NCI-H2196 (cell line): ENCODE results near the gene NSMF.
"Not testable (repeated sequence)": the region's sequence is repeated elsewhere in the genome, so short reads cannot be mapped to it uniquely, and the experiment has no call there.

ENCODE experiments used
- DNase-seq: peaks from one replicate; lab custom pipeline; 2025; ENCODE audit not compliant: unreplicated experiment; lab: John Stamatoyannopoulos, UW

The NSMF gene

DNA sequence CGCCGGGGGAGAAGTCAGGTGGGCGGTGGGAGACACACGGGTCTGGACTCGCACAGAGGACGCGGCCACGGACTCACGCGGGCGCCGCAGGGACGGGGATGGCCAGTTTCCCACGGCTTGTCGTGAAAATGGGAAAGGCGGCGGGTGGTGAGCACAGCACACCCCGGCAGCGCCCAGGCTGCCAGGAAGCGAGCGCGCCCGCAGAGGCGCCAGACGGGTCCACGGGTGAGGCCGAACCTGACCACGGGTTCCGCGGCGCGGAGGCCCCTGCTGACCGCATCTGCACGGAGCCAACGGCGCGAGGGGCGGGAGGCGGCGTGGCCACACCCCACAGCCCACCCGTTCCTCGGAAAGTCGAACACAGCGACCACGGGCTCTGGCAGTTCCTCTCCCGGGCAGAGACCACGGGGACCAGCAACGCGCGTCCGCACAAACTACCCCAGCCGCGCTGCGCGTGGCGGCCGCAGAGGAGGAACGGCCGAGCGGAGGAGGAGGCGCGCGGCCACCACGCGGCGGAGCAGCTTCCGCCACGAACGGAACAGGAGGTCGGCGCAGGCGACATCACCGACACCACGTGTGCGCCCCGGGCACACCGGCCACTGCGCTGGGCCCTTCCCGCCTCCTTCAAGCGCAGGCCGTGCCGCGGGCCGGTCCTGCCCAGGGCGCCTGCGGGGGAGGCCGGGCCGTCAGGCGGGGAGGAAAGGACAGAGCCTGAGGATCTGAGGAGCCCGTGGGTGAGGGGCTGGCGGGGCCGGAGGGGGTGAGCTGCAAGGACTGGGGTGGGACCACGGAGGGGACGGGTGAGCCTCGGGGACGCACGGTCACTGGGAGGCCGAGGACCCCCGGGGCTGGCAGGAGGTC lies 41.7 kb downstream of the NSMF start:
- DNase-seq, result no peak

DNA sequence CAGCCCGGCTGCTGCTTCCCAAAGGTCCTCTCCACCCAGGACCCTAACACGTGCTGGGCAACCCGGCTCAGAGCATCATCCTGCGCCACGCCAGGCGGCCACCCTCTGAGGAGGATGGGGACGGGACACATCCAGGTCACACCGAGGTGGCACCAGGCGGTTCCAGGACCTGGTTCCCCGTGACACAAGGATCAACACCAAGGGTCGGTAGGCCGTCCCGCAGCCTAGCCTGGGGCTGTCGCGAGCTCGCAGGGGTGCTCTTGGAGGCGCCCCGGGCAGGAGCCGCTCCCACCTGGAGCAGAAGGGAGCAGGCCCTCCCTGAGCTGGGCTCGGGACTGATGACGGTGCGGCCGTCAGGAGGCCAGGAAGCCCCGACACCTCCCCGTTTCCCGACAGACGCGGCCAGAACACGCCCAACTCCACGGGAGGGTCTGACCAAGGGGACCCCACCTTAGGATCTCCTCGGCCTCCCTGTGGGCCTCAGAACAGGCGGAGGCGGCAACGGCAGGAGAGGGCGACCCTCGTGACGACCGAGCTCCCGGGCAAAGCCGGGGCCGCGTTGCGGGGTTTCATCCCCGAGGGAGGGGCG lies 42.5 kb downstream of the NSMF start:
- DNase-seq, result no peak

DNA sequence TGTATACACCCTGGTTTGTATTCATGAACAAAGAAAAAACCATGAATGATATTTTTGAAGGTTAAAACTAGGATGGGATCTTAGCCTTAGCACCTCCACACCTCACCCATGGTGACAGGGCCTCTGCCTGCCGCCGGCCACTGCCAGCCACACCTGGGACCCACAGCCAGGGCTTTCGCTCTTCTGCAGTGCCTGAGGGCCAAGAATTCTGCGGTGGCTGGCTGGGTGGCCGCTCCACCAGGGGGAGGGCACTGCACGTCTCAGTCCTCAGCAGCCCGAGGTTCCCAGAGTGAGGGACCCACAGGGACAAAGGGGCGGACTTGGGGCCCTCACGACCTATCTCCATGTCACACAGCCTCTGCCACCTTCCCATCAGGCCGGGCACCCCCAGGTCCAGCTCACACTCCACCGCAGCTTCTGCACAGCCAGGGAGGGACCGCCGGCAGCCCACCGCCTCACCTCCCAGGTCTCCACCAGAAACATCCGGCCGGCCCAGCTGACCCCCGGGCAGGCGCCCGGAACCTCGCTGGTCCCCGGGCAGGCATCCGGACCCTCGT lies 43.0 kb downstream of the NSMF start:
- no peak for DNase-seq

DNA sequence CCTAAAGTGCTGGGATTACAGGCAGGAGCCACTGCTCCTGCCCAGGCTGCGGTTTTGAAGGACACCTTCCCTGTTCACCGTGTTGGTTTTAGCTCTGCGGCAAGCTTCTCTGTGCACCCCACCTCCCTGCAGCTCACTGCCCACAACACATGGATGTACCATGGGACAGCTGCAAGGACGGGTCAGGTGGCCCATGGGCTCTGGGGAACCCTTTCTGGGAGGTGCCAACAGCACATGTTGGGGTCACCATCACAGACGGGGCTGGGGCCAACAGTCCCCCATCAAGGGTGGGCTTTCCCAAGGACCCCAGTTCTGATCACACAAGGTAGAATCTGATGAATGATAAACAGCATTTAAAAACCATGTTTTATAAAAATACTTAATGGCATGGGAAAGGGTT lies 43.7 kb downstream of the NSMF start:
- DNase-seq, result no peak

DNA sequence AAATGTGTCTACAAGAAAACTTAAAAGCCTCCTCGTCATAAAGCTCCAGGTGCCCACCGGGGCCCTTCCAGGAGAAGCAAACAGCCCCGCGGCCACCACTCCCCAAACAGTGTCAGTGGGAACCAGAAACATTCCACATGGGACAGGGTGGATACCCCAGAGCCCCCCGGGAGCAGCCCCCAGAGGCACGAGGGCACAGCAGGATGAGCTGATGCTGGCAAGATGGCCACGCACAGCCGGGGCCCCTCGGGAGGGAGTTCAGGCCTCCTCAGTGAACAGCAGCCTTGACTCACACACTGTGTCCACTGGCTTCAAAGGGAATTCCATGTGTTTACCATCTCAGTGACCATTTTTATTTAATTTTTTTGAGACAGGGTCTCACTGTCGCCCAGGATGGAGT lies 46.7 kb downstream of the NSMF start:
- DNase-seq, result no peak

DNA sequence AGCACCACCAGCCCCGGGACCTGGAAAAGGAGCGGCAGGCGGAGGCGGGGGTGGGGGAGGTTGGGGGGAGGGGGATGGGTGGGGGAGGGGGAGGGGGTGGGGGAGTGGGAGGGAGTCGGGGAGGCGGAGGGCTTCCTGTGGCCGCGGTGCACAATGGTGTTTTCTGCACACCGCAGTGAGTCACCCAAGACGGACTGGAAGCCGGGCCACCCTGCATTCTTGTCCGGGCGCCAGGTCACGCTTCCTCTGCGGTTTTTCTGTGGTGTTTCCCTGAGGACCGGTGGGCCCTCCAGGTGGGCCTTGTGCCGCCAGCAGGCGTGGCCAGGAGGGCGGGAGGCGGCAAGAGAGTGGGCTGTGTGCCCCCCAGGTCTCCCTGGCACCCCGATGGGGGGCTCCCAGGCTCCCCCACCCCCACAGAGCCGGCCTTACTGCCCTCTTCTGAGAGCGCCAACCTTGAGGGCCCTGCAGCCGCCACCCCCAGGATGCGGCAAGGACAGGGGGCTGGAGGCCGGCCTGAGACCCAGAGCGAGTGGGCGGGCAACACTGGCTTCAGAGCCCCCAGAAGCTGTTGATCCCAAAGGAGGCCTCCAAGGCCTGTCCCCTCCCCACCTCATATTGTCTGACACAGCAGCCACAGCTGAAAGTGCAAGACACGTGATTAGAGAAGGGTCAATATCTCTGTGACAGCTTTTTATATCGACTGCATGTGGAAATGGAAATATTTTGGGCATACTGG lies 47.3 kb downstream of the NSMF start:
- DNase-seq, result no peak

DNA sequence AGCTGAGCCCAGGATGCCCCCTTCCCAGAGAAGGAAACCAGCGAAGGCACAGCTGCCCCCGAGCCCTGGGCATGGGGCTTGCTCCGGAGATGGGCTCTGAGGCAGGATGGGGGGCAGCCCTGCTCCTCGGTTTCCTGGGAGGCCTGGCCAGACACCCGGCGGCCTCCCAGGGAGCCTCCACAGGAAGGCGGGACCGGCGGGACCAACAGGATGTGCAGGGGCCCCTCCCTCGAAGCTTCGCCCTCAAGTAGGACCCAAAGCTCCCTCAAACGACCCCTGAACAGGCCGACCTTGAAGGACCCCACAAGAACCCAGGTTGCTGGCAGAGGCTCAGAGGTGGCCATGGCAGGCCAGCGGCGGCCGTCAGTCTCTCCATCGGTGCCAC lies 47.9 kb downstream of the NSMF start:
- DNase-seq, result no peak

DNA sequence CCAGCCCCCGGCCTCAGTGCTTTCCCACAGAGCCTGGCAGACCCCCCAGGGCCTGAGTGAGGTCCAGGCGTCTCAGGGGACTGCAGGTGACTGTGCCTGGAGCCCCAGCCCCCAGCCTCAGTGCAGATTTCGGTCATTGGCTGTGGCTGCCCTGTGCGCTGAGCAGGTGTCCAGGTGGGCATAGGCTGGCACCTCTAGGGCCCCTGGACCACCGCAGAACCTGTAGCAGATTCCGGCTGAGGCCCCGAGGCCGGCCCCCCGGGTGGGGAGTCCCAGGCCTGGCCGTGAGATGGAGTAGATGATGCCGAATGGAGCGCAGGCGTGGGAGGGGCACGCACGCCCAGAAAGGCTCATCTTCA lies 48.3 kb downstream of the NSMF start:
- DNase-seq, result no peak

DNA sequence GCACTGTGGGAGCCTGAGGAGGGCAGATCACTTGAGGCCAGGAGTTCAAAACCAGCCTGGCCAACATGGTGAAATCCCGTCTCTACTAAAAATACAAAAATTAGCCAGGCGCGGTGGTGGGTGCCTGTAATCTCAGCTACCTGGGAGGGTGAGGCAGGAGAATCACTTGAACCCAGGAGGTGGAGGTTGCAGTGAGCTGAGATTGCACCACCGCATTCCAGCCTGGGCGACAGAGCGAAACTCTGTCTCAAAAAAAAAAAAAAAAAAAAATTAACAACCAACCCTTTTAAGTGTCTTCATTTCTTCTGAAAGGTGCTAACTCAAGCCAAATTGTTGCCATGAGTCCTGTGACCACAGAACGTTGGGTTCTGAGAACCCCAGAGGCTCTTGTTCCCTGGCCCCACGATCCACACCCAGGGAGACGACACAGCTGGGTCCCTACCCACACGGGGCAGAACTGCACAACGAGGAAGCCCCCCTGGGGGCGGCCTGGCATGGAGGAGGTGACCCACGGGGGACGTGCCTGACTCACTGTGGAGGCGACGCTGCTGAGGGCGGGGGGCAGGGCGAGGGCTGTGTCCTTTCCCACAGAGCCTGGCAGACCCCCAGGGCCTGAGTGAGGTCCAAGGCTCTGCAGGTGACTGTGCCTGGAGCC lies 48.8 kb downstream of the NSMF start:
- not testable (repeated sequence) for DNase-seq

DNA sequence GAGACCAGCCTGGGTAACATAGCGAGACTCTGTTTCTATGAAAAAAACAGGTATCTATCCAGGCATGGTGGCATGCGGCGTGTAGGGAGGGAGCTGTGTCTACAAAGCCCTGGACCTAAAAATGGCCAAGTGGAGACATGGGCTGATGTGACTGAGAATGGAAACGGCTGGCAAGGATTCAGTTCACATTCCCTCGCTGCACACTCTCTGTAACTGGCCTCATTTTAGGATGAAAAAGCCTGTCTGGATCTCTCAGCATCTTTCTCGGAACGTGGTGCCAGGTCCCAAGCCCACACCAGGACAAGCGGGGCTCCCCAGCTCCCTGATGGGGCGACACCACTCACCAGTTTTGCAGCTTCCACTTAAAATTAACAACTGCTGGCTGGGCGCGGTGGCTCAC lies 49.6 kb downstream of the NSMF start:
- DNase-seq, result no peak

DNA sequence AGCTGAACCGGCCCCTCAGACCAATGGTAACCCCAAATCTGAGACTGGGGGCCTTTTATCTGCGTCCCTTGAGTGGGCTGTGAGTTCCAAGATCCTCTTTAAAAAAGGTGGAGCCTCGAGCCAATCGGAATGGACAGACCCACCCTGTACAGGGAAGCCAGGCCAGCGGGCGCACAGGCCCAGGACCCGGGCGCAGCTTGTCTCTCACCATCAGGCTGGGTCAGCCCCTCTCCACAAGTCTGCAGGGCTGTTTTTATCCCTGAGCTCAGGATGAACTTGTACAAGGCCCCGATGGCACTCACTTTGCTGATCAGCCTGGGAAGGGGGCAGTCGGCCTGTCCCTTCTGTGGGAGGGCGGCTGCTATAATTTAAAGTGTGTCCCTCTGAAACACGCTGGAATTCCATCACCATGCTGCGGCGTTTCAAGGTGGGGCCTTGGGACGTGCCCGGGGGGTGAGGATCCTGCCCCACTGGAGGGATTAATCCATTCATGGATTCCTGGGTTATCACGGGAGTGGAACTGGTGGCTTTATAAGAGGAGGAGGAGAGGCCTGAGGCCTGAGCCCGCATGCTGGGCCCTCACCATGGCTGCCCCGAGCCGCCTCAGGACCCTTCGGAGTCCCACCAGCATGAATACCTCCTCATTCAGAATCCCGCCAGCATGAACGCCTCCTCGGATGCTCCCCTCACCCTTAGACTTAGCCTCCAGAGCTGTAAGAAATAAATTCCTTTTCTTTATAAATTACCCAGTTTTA lies 50.3 kb downstream of the NSMF start:
- DNase-seq, result no peak

DNA sequence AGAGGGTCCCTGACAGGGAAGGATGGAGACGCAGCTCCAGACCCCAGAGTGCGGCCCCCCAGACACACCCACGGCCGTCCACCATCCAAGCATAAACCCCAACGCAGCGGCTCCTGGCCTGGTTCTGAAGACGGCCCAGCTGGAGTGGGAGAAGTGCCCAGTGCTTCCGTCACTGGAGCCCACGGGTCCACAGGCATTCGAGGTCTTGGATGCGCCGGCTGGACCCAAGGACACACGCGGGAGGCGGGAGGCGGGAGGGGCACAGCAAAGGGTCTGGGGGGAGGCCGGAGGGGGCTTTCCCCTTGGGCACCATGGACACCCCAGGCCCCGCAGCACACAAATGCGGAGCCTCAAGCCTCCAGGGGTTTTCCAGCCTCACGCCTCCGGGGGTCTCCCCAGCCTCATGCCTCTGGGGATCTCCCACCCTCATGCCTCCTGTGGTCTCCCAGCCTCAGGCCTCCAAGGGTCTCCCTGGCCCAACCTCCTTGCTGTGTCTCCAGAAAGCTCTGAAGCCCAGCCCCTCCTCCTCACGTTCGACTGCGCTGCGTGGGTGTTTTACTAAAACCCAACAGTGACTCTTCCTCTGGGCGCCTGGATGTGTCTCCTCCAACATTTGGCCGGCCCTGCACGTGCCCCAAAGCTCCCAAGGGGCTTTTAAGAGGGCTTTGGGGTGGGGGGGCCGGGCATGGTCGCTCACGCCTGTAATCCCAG lies 51.4 kb downstream of the NSMF start:
- DNase-seq, result no peak

DNA sequence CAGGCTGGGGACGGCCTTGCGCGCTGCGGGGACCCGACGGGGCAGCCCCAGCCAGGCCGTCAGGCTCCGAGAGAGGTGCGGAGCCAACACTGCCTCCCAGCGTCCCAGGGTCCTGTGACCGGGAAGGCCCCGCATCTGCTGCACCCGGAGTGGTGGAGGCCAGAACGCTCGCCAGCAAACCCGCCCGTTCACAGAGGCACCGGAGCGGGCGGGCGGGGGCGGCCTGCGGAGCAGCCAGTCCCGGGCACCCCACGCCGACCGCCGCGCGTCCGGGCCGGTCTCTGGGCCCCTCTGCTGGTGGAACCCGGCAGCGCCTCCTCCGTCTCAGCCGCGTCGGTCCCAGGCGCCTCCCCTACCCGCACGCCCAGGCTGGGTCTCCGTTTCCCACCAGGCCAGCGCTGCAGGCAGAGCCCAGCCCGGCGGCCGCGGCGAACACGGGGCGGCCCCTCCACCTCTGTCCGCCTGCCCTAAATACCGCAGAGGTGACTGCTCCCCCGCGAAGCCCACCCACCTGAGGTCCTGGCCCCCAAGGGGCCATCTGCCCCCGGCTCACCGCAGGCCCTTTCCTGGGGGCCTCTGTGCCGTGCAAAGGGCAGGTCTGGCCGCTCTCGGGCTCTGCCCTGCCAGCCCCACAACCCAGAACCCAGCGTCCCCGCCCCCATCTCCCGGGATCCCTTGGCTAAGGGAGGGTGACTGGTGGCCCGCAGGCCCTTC lies 52.1 kb downstream of the NSMF start:
- DNase-seq, result no peak

DNA sequence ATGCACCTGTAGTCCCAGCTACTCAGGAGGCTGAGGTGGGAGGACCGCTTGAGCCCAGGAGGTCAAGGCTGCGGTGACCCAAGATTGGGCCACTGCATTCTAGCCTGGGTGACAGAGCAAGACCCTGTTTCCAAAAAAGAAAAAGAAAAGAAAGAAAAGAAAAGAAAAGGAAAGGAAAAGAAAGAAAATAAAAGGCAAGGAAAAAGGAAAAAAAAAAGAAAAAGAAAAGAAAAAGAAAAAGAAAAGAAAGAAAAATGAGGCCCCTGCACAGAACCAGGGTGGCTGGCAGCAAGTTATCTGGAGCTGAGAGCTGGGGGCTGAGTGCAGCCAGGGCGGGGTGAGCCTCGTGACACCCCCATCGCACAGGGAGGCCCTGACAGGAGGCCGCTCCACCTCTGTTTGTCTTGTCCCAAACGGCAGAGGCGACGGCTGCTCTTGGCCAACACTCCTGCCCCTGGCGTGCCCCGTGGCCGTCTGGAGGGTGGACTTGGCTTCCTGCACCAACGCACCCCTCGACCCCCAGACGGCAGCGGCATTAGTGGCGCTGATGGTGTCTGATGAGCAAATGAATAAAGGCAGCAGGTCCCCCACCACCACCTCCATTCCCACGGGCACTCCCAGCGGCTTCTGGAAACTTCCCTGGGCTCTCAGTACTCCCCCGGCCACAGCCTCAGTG lies 52.9 kb downstream of the NSMF start:
- no peak for DNase-seq

DNA sequence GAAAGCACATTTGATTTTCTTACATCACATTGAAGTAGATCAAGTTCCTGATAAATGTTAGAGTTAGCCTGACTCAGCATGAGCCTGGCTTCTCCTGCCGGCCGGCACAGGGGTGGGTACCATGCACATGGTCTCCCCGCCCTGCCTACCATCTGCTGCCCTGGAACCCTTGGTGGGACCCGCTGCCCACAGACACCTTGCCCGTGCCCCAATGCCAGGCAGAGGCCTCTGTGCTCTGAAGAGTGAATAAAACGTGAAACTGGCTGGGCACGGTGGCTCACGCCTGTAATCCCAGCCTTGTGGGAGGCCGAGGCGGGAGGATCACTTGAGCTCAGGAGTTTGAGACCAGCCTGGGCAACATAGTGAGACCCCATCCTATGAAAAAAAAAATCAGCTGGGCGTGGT lies 53.5 kb downstream of the NSMF start:
- DNase-seq, result no peak

DNA sequence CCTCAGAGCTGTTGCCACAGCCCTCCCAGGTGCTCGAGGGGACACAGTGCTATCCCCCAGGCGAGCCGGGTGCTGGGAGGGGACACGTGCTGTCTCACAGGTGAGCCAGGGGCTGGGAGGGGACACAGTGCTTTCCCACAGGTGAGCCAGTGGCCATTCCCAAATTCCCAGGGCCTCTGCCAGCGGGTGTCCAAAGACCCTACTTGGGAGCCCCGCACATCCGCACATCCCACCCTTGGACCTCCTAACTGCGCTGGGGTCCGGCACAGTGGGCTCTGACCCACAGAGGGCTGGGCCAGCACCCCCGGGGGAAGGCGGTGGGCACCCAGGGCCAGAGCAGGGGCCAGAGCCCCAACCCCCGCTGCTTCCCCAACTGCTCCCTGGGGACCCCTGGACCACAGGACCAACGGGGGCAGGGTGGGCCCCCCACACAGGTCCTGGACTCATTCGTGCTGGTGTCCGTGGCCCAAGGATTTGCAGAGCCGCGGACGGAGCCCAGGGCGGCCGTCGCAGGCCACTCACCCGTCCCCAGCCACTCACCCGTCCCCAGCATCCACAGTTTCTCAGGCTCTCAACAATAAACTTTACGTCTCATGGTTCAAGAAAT lies 54.1 kb downstream of the NSMF start:
- DNase-seq, result no peak

DNA sequence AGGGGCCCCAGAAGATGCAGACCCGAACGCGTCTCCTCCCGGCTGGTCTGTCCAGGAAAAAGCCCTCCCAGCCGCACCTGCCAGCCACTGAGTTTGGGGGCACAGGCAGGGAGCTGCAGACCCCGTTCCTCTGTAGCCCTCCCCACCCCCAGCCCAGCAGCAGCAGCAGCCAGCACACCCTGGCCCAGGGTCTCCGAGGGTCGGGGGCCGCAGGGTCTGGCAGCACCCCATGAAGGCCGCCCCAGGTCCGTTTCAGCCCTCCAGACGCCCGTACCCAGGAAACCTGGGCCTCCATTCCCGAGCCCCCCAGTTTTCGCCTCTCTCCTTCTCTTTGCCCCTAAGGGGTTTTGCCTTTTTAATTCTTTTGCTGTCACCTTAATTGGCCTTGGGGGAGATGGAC lies 55.9 kb downstream of the NSMF start:
- DNase-seq, result no peak

DNA sequence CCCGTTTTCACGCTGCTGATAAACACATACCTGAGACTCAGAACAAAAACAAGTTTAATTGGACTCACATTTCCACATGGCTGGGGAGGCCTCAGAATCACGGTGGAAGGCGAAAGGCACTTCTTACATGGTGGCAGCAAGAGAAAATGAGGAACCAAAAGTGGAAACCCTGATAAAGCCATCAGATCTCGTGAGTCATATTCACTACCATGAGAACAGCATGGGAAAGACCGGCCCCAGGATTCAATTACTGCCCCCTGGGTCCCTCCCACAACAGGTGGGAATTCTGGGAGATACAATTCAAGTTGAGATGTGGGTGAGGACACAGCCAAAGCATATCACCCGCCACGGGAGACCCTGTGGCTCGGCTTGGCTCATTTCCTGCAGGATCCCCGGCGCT lies 56.4 kb downstream of the NSMF start:
- no peak for DNase-seq
